ENCODE data around the gene NOTO.

NOTO gene

GRCh38 chr2:73233932-73234832 lies 31.8 kb downstream of the NOTO start, which contains the start of gene CCT7 (continued):
- TF ChIP-seq ZNF175 (tag by site-specific recombination; IDR thresholded peaks at IDR 0.05) (no peak), ZBTB1 (tag by site-specific recombination; IDR thresholded peaks at IDR 0.05) (0 out of 2 replicates have a peak, but pooled peaks have one; percentile 26), ZNF112 (tag by site-specific recombination; IDR thresholded peaks at IDR 0.05) (no peak), ZNF521 (tag by site-specific recombination; IDR thresholded peaks at IDR 0.05) (no peak), ZNF433 (tag by site-specific recombination; IDR thresholded peaks at IDR 0.05; ENCODE audit: low read depth) (no peak), ZBTB8A (tag by site-specific recombination; IDR thresholded peaks at IDR 0.05) (no peak), SCRT1 (tag by site-specific recombination; IDR thresholded peaks at IDR 0.05; ENCODE audit: borderline replicate concordance) (no peak), ZNF488 (tag by site-specific recombination; IDR thresholded peaks at IDR 0.05) (no peak), KLF7 (tag by site-specific recombination; IDR thresholded peaks at IDR 0.05; ENCODE audit: borderline replicate concordance) (0 out of 2 replicates have a peak, but pooled peaks have one; percentile 25), OSR2 (tag by site-specific recombination; IDR thresholded peaks at IDR 0.05) (no peak), ZNF629 (tag by site-specific recombination; IDR thresholded peaks at IDR 0.05) (peak; percentile 48; the same call in 1 of the 2 replicates), ZNF626 (tag by site-specific recombination; IDR thresholded peaks at IDR 0.05) (no peak), YY1 (tag by site-specific recombination; IDR thresholded peaks at IDR 0.05) (peak; percentile 58; the same call in 1 of the 2 replicates), ZNF555 (tag by site-specific recombination; conservative IDR thresholded peaks at IDR 0.05) (no peak), ZSCAN30 (tag by site-specific recombination; IDR thresholded peaks at IDR 0.05) (0 out of 2 replicates have a peak, but pooled peaks have one; percentile 38), ZNF600 (tag by site-specific recombination; IDR thresholded peaks at IDR 0.05) (0 out of 2 replicates have a peak, but pooled peaks have one; percentile 3), ZNF513 (tag by site-specific recombination; IDR thresholded peaks at IDR 0.05) (no peak), ZNF621 (tag by site-specific recombination; IDR thresholded peaks at IDR 0.05) (no peak), ZNF132 (tag by site-specific recombination; IDR thresholded peaks at IDR 0.05; ENCODE audit: borderline replicate concordance) (no peak), ZNF311 (tag by site-specific recombination; IDR thresholded peaks at IDR 0.05; ENCODE audit: borderline replicate concordance) (no peak), ZNF768 (tag by site-specific recombination; IDR thresholded peaks at IDR 0.05) (no peak), ZNF19 (tag by site-specific recombination; IDR thresholded peaks at IDR 0.05; ENCODE audit: low read depth) (no peak), ZEB2 (tag by site-specific recombination; IDR thresholded peaks at IDR 0.05) (no peak), KLF16 (tag by site-specific recombination; IDR thresholded peaks at IDR 0.05) (peak; percentile 85), ZNF791 (tag by site-specific recombination; IDR thresholded peaks at IDR 0.05) (0 out of 2 replicates have a peak, but pooled peaks have one; percentile 8), ZNF184 (tag by site-specific recombination; IDR thresholded peaks at IDR 0.05) (0 out of 2 replicates have a peak, but pooled peaks have one; percentile 4), ZNF221 (tag by site-specific recombination; IDR thresholded peaks at IDR 0.05; ENCODE audit: borderline replicate concordance) (no peak), ZNF704 (tag by site-specific recombination; IDR thresholded peaks at IDR 0.05) (no peak), ZNF404 (tag by site-specific recombination; IDR thresholded peaks at IDR 0.05) (no peak), PRDM6 (tag by site-specific recombination; IDR thresholded peaks at IDR 0.05) (no peak), ZFP3 (tag by site-specific recombination; IDR thresholded peaks at IDR 0.05; ENCODE audit: low read depth) (no peak), AEBP2 (tag by site-specific recombination; IDR thresholded peaks at IDR 0.05; ENCODE audit: borderline replicate concordance) (no peak), ZNF701 (tag by site-specific recombination; IDR thresholded peaks at IDR 0.05) (no peak), BCL11A (tag by site-specific recombination; IDR thresholded peaks at IDR 0.05; ENCODE audit: low read depth) (no peak)

Measured in HEK293 (cell line).